Astrocyte of the cerebellum (primary cell): ENCODE measurements around the gene AHI1.

ENCODE experiments used
- DNase-seq: peaks from one replicate; pipeline ENCODE4 v3.0.0-alpha.2; 2011; ENCODE audit warnings: low read depth
- H3K4me3 ChIP-seq: 2 replicates; pipeline ENCODE4 v1.5.1; 2011; ENCODE audit warnings: mild to moderate bottlenecking, low read depth, low read length, moderate library complexity
- CTCF ChIP-seq: IDR thresholded peaks from 2 replicates; pipeline ENCODE4 v1.5.1; 2012; ENCODE audit warnings: low read length, low read depth, moderate library complexity, mild to moderate bottlenecking; ENCODE audit errors: missing control alignments
- in situ Hi-C: cut with HindIII; loops from 2 replicates; pipeline ENCODE4 v1.10.0; 2017; ENCODE audit warnings: low sequenced_read_pairs

The AHI1 gene

GRCh38 chr6:135286962-135287538 is 210.5 kb downstream of the AHI1 start:
- DNase-seq = no peak
- H3K4me3 ChIP-seq = no peak overlapping the region
- TF ChIP-seq CTCF = no peak
- in situ Hi-C loops = no loop called here

- TF ChIP-seq CTCF = no peak
- in situ Hi-C loops = no loop called here
- H3K4me3 ChIP-seq = no peak overlapping the region
- no peak for DNase-seq
These were observed 212.4 kb downstream of the AHI1 start for GRCh38 chr6:135285165-135285564.

- in situ Hi-C loops = no loop called here
- no peak overlapping the region for H3K4me3 ChIP-seq
- no peak for TF ChIP-seq CTCF
- DNase-seq = no peak
These were observed 213.6 kb downstream of the AHI1 start for GRCh38 chr6:135283926-135284325.

- in situ Hi-C loops = no loop called here
- no peak overlapping the region for H3K4me3 ChIP-seq
- DNase-seq = no peak
- TF ChIP-seq CTCF = no peak
These were observed 215.1 kb downstream of the AHI1 start for GRCh38 chr6:135282395-135282794.

GRCh38 chr6:135281964-135282363 is 215.6 kb downstream of the AHI1 start:
- DNase-seq = no peak
- TF ChIP-seq CTCF = no peak
- in situ Hi-C loops = no loop called here
- H3K4me3 ChIP-seq = no peak overlapping the region

- DNase-seq = no peak
- in situ Hi-C loops = no loop called here
- H3K4me3 ChIP-seq = no peak overlapping the region
- TF ChIP-seq CTCF = no peak
These were observed 216.3 kb downstream of the AHI1 start for GRCh38 chr6:135281227-135281626.
